HUES6 (cell line): ENCODE data around the gene FCHSD2.
A peak's percentile ranks its signal among the peaks of the same experiment; 100 is the strongest.
"Not testable (repeated sequence)": the region's sequence is repeated elsewhere in the genome, so short reads cannot be mapped to it uniquely, and the experiment has no call there.

Source experiments
- H3K27ac ChIP-seq: 2 replicates; pipeline ENCODE4 v1.7.0; 2013; ENCODE audit warnings: low read depth, mild to moderate bottlenecking, low read length, inconsistent platforms
- H3K27me3 ChIP-seq: 2 replicates; pipeline ENCODE4 v1.6.1; 2013; ENCODE audit warnings: low read length; ENCODE audit not compliant: control insufficient read depth, insufficient read depth
- H3K36me3 ChIP-seq: 2 replicates; pipeline ENCODE4 v1.6.1; 2013; ENCODE audit warnings: low read length; ENCODE audit not compliant: control insufficient read depth, insufficient read depth
- H3K4me1 ChIP-seq: 2 replicates; pipeline ENCODE4 v1.6.1; 2013; ENCODE audit warnings: low read length; ENCODE audit not compliant: control insufficient read depth, insufficient read depth
- H3K4me3 ChIP-seq: 2 replicates; pipeline ENCODE4 v1.5.1; 2013; ENCODE audit warnings: low read depth, low read length
- H3K9ac ChIP-seq: one replicate; pipeline ENCODE4 v1.6.1; 2013; ENCODE audit warnings: mild to moderate bottlenecking, low read length
- H3K9me3 ChIP-seq: 2 replicates; pipeline ENCODE4 v1.6.1; 2013; ENCODE audit warnings: low read depth, low read length; ENCODE audit not compliant: control insufficient read depth, insufficient read depth

Gene FCHSD2

DNA sequence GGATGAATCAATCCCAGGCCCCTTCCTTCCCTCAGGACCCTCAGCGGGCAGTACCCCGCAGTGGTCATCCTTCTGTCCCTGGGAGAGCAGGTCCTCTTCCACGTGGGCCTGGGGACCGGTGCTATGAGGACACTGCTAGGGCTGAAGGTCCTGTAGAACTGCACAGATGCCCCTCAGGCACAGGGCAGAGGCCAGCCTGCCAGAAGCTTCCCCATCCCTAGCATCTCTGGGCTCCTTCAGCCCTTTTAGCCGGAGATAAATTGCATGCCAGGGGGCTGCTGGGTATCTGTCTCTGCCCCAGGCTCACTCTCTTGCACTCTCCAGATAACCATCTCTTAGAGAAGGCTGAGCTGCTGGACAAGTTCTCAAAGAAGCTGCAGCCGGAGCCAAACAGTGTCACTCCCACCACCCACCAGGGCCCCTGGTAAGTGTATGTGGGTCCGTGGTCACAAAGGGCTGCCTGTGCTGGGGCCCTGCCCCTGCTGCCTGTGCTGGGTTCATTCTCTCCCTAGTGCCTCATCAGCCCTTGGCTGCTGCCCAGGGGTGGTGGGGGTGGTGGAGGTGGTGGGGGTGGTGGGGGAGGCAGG is 325.6 kb downstream of the FCHSD2 start:
- H3K4me1 ChIP-seq, result peaks cover 28% of the 10 kb centered on the region
- H3K4me3 ChIP-seq, result no peak overlapping the region
- no peak overlapping the region for H3K9ac ChIP-seq
- peaks cover 9% of the 10 kb centered on the region; the same call in 1 of the 2 replicates for H3K36me3 ChIP-seq
- no peaks in the 10 kb centered on the region for H3K9me3 ChIP-seq
- peaks cover 7% of the 10 kb centered on the region for H3K27me3 ChIP-seq
- H3K27ac ChIP-seq, result no peak overlapping the region

DNA sequence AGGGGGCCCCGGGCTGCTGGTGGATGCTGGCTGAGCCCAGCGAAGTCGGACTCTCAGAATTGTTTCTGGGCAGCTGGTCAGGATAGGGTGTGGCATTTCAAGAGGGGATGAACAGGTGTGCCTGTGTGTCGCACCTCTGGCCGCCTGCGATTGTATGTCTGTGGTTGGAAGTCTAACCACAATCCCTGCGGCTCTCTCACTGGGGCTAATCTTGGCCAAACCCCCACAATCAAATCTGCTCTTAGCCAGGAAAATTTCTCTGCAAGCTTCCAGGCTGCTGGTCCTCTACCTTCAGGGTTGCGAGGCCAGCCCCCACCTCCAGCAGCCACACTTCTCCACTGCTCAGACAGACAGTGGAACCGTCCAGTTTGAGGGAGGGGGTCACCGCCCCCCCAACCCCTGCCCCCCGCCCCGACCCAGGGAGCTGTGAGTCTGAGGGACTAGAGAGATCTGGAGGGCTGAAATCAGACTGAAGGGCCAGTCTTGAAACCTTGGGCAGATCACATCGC is 327.0 kb downstream of the FCHSD2 start:
- H3K27ac ChIP-seq, result no peak overlapping the region
- H3K4me3 ChIP-seq, result peak overlapping the region; percentile 94
- H3K4me1 ChIP-seq, result peaks cover 22% of the 10 kb centered on the region
- peaks cover 12% of the 10 kb centered on the region; the same call in 1 of the 2 replicates for H3K36me3 ChIP-seq
- peak overlapping the region; percentile 99 for H3K9ac ChIP-seq
- no peaks in the 10 kb centered on the region for H3K27me3 ChIP-seq
- no peaks in the 10 kb centered on the region for H3K9me3 ChIP-seq

DNA sequence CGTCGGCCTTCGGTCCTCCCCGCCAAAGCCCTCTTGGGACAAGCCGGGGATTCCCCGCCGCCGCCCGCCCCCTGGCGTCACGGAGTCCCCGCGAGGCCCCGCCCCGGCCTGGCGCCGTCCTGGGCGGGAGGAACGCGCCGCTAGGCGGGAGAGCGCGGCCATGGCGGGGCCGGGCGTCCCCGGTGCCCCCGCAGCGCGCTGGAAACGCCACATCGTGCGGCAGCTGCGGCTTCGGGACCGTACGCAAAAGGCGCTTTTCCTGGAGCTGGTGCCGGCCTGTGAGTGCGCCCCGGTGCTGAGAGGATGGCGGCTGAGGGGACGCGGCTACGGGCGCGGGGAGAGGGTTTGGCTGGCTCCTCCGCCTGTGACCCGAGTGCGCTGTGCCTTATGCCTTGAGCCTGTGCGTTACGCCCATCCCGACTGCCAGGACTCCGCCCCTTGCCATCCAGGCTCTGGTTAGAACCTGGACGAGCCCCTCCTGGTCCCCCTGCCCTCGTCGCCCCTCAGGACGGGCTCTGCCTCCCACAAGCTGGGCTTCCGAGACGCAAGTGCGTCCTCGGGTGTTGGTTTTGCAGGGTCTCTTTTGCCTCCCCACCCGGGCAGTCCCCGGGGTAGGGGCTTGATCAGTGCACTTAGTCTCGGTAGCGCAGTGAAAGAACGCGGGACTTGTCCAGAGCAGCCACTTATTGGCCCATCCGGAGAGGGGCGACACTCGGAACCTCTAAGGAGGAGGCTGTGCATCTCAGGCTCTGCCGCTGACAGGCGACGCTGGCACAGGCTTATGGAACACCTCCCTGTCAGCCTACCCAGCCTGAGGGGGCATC is 327.6 kb downstream of the FCHSD2 start, which contains the start of gene ATG16L2:
Gene ATG16L2, plus strand, starts transcription at position 126 of the 824 bp plus-strand sequence. Its CDS starts 35 bp downstream, at position 161.
- no peaks in the 10 kb centered on the region for H3K27me3 ChIP-seq

DNA sequence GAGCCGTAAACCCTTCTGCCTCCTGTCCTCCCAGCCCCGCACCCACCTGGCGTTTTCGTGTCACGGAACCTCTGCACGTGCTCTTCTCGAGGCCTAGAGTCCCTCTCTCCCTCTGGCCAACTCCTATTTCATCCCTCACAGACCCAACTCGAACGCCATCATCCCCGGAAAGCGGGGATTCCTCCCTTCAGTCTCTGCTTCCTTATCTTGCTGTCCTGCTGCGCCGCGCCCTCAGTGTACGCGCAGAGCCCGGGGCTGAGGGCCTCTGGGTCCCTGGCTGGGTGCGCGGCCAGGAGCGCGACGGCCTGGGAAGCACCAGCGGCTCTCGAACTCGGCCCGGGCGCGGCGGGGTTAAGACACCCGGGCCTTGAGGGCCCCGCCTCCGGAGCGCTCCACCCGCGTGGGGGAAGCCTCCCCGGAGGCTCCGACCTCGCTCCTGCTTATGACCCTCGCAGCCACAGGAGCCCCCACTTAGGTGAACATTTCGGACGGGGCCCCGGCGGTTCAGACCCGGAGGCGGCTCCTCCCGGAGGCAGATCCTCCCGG is 328.3 kb downstream of the FCHSD2 start:
- Histone ChIP-seq H3K36me3 (peaks cover 18% of the 10 kb centered on the region), H3K9me3 (no peaks in the 10 kb centered on the region), H3K27ac (peak overlapping the region; percentile 99), H3K4me3 (peak overlapping the region; percentile 94), H3K4me1 (peaks cover 22% of the 10 kb centered on the region), H3K27me3 (no peaks in the 10 kb centered on the region), H3K9ac (peak overlapping the region; percentile 99)

More for the DNA sequence above, 327.6 kb downstream of the FCHSD2 start, which contains the start of gene ATG16L2:
- Histone ChIP-seq H3K27ac (peak within 1 kb of the TSS; percentile 99), H3K4me1 (peaks cover 22% of the 10 kb centered on the region), H3K9ac (peak within 1 kb of the TSS; percentile 99), H3K4me3 (peak within 1 kb of the TSS; percentile 94), H3K9me3 (no peaks in the 10 kb centered on the region), H3K36me3 (peaks cover 12% of the 10 kb centered on the region; the same call in 1 of the 2 replicates)

DNA sequence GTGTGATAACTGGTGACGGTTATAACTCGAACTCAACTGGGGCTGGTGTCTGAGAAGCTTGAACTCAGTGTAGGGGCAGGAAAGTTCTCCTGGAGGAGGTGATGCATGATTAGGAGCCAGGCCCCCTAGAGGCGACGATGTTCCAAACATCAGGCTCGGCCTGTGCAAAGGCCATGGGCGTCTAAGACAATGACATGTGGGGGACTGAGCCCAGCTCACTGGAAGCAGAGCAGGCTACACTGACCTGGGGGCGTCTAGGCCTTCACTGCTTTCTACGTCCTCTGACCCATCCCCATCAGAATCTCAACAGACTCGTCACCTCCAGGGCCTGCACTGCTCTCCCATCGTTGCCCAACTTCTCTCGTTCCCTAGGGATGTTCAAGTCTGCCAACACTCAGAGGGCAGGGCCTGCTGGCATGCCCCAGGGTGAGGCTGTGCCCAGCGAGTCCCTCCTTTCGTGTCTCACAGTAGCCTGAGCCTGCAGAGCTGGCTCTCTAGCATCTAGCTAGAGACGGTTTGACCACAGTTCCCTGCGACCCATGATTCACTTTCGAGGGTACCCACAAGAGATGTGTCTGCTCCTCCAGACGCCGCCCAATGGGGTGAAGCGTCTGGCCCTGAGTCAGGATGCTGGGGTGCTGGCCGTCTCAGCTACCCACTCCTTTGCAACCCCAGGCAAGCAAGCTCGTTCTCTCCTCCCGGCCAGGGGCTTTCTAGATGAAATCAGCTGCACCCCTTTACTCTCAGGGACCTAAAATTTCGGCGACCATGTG is 329.0 kb downstream of the FCHSD2 start:
- Histone ChIP-seq H3K27me3 (no peaks in the 10 kb centered on the region), H3K27ac (no peak overlapping the region; the same call in 1 of the 2 replicates), H3K9ac (peak overlapping the region; percentile 99), H3K4me3 (peak overlapping the region; percentile 94), H3K4me1 (peaks cover 22% of the 10 kb centered on the region), H3K9me3 (no peaks in the 10 kb centered on the region), H3K36me3 (peaks cover 14% of the 10 kb centered on the region)

DNA sequence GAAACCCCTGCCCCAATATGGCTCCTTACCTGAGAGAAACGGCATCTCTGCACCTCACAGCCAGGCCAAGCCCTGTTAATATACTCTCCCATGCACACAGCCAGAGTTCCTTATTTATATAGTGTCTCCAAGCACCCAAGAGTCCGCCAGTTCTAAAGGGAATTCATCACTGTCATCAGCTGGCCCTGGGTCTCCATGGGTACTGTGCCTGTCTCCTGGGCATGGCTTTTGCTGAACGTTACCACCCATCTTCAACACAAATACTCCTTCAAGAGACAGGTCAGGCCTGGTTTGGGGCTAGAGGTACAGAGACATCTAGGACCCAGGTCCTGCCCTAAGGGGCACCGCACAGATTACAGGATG is 329.5 kb downstream of the FCHSD2 start:
- Histone ChIP-seq H3K36me3 (peaks cover 9% of the 10 kb centered on the region), H3K27me3 (no peaks in the 10 kb centered on the region), H3K9ac (peak overlapping the region; percentile 14), H3K4me3 (peak overlapping the region; percentile 94), H3K27ac (no peak overlapping the region), H3K9me3 (no peaks in the 10 kb centered on the region), H3K4me1 (peaks cover 22% of the 10 kb centered on the region)

DNA sequence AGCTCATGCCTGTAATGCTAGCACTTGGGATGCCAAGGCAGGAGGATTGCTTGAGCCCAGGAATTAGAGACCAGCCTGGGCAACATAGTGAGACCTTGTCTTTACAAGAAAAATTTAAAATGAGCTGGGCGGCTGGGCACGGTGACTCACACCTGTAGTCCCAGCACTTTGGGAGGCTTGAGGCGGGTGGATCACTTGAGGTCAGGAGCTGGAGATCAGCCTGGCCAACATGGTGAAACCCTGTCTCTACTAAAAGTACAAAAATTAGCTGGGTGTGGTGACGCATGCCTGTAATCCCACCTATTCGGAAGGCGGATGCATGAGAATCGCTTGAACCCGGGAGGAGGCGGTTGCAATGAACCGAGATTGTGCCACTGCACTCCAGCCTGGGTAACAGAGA is 330.4 kb downstream of the FCHSD2 start:
- not testable (repeated sequence) for H3K27me3 ChIP-seq, H3K4me3 ChIP-seq, H3K27ac ChIP-seq, H3K36me3 ChIP-seq, H3K9ac ChIP-seq, H3K9me3 ChIP-seq
- H3K4me1 ChIP-seq, result peaks cover 22% of the 10 kb centered on the region

DNA sequence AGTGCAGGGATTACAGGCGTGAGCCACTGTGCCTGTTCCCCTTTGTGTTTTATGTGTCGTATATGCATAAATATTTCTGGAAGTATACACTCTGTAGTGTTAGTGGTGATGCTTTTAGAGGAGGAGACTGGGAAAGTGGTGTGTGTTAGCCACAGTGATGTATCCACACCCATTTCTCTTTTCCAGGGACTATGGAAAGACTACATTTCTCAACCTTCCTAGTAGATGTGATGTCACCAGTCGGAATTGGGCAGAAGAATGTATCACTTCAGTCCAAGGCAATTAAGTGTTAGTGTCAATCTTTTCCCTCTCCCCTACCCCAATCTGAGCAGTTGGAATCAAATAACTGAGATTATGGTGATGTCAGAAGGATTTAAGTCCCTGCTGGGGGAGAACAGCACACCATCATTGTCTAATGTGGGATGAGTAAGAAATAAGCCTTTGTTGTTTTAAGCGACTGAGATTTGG is 333.8 kb downstream of the FCHSD2 start:
- Histone ChIP-seq H3K36me3 (peaks cover 9% of the 10 kb centered on the region), H3K9me3 (no peaks in the 10 kb centered on the region), H3K4me1 (peaks cover 9% of the 10 kb centered on the region), H3K9ac (no peak overlapping the region), H3K4me3 (no peak overlapping the region), H3K27me3 (no peaks in the 10 kb centered on the region), H3K27ac (no peak overlapping the region)

DNA sequence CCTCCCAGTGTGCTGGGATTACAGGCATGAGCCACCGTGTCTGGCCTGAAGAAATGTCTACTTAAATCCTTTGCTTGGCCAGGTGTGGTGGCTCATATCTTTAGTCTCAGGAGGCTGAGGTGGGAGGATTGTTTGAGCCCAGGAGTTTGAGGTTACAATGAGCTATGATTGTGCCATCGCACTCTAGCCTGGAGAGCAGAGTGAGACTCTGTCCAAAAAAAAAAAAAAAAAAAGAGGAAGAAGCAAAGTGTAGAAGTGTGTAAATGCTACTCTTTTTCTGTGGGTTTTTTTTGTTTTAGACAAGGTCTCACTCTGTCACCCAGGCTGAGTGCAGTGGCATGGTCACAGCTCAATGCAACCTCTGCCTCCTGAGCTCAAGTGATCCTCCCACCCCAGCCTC is 334.3 kb downstream of the FCHSD2 start:
- H3K27ac ChIP-seq, result no peak overlapping the region
- no peak overlapping the region for H3K4me3 ChIP-seq
- H3K9me3 ChIP-seq, result no peaks in the 10 kb centered on the region
- no peak overlapping the region for H3K9ac ChIP-seq
- peaks cover 9% of the 10 kb centered on the region for H3K36me3 ChIP-seq
- H3K27me3 ChIP-seq, result no peaks in the 10 kb centered on the region
- peaks cover 5% of the 10 kb centered on the region for H3K4me1 ChIP-seq

DNA sequence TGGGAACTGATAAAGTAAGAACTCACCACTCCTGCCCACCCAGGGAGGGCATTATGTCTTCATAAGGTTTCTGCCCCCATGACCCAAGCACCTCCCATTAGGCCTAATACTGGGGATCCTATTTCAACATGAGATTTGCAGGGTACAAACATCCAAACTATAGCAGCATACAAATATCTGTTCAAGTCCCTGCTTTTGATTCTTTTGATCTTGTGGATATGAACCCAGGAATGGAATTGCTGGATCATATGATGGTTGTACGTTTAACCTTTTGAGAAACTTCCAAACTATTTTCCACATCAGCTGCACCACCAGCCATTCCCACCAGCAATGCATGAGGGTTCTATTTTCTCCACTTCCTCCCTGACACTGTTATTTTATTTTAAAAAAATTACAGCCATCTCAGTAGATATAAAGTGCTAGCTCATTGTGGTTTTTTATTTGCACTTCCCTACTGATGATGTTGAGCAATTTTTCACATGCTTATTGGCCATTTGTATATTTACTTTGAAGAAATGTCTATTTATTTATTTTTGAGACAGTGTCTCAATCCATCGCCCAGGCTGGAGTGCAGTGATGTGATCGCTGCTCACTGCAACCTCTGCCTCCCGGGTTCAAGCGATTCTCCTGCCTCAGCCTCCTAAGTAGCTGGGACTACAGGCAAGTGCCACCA is 335.0 kb downstream of the FCHSD2 start:
- H3K4me3 ChIP-seq, result no peak overlapping the region
- peaks cover 9% of the 10 kb centered on the region for H3K36me3 ChIP-seq
- H3K27me3 ChIP-seq, result no peaks in the 10 kb centered on the region
- H3K9me3 ChIP-seq, result no peaks in the 10 kb centered on the region
- no peak overlapping the region for H3K9ac ChIP-seq
- no peaks in the 10 kb centered on the region for H3K4me1 ChIP-seq
- H3K27ac ChIP-seq, result no peak overlapping the region
